Activated naive CD8-positive, alpha-beta T cell treated with anti-CD3 and anti-CD28 coated beads for 36 hours (primary cell): ENCODE measurements around the gene DHODH. TPM values are rescaled to one million over a fixed set of nuclear protein-coding genes. Genes with fewer than 3 reads are reported as not detected.
A peak's percentile ranks its signal among the peaks of the same experiment; 100 is the strongest.
"Not testable (repeated sequence)": the region's sequence is repeated elsewhere in the genome, so short reads cannot be mapped to it uniquely, and the experiment has no call there.

ENCODE experiments used
- DNase-seq: peaks from one replicate; pipeline ENCODE4 v3.0.0; 2021
- H3K27ac Mint-ChIP-seq: one replicate; pipeline ENCODE4 v1.8.0; 2022; ENCODE audit warnings: mild to moderate bottlenecking, moderate library complexity, mixed read lengths
- H3K27me3 Mint-ChIP-seq: one replicate; pipeline ENCODE4 v1.8.0; 2022; ENCODE audit warnings: mild to moderate bottlenecking, mixed read lengths
- H3K36me3 Mint-ChIP-seq: one replicate; pipeline ENCODE4 v1.8.0; 2021; ENCODE audit warnings: mild to moderate bottlenecking, mixed read lengths
- H3K4me1 Mint-ChIP-seq: one replicate; pipeline ENCODE4 v1.8.0; 2021; ENCODE audit warnings: mixed read lengths
- H3K4me3 Mint-ChIP-seq: one replicate; pipeline ENCODE4 v1.8.0; 2022; ENCODE audit warnings: mild to moderate bottlenecking, moderate library complexity, mixed read lengths
- H3K9me3 Mint-ChIP-seq: one replicate; pipeline ENCODE4 v1.8.0; 2022; ENCODE audit warnings: mixed read lengths
- total RNA-seq, 2 experiments: library from RNA; stranded (reverse); gene quantifications; one replicate each; pipeline ENCODE4 v1.2.3, GENCODE V29; 2021

Gene DHODH
- total RNA-seq, 2 experiments from 2014 or later: 25.4 to 25.8 TPM

- Mint-ChIP-seq H3K4me3 (no peak overlapping the region), H3K27me3 (peaks cover 5% of the 10 kb centered on the region), H3K4me1 (peaks cover 3% of the 10 kb centered on the region), H3K27ac (no peak overlapping the region), H3K9me3 (no peaks in the 10 kb centered on the region), H3K36me3 (no peaks in the 10 kb centered on the region)
- no peak for DNase-seq
These were observed 7.2 kb upstream of the DHODH start for GRCh38 chr16:72001180-72001874.

DNA sequence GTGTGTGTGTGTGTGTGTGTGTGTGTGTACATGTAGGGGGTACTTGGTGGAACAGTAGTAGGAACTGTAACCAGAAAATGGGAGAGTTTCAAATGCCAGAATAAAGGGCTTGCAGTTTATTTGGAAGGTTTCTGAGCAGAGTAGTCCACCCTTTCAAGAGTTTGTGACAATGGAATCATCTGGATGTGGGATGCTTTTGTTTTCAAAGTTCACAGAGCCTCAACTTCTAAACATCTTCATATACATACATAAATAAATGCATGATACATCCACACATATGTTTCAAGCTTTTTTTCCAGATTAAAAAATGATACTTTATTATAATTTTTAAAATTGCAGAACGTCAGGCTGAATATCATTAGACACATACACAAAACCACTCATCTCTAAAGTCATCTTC, 5.9 kb upstream of the DHODH start:
- Mint-ChIP-seq H3K27ac (no peak overlapping the region), H3K4me3 (no peak overlapping the region), H3K36me3 (no peaks in the 10 kb centered on the region), H3K9me3 (no peaks in the 10 kb centered on the region), H3K27me3 (peaks cover 5% of the 10 kb centered on the region), H3K4me1 (peaks cover 3% of the 10 kb centered on the region)
- no peak for DNase-seq

DNA sequence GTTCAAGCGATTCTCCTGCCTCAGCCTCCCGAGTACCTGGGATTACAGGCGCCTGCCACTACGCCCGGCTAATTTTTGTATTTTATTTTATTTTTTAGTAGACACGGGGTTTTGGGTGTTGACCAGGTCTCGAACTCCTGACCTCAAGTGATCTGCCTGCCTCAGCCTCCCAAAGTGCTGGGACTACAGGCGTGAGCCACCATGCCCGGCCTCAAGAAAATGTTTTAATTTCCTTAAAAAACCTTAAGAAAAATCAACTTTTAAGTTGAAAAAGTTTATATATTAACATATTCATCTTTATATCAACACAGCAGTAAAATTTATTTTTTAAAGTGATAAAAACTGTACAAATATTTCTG, 500 bp upstream of the DHODH start:
- not testable (repeated sequence) for H3K9me3 Mint-ChIP-seq, DNase-seq, H3K27ac Mint-ChIP-seq, H3K27me3 Mint-ChIP-seq
- peak overlapping the region; percentile 42 for H3K4me3 Mint-ChIP-seq
- H3K4me1 Mint-ChIP-seq: peaks cover 12% of the 10 kb centered on the region
- H3K36me3 Mint-ChIP-seq: peaks cover 15% of the 10 kb centered on the region

GRCh38 chr16:72009779-72010178, 1.2 kb downstream of the DHODH start:
- H3K36me3 Mint-ChIP-seq: peaks cover 22% of the 10 kb centered on the region
- H3K4me3 Mint-ChIP-seq: peak overlapping the region; percentile 96
- H3K27ac Mint-ChIP-seq: peak overlapping the region; percentile 15
- DNase-seq: no peak
- H3K4me1 Mint-ChIP-seq: peaks cover 29% of the 10 kb centered on the region
- H3K27me3 Mint-ChIP-seq: no peaks in the 10 kb centered on the region
- no peaks in the 10 kb centered on the region for H3K9me3 Mint-ChIP-seq

GRCh38 chr16:72012607-72013006, 4.1 kb downstream of the DHODH start:
- Mint-ChIP-seq H3K9me3 (no peaks in the 10 kb centered on the region), H3K4me1 (peaks cover 34% of the 10 kb centered on the region), H3K27me3 (no peaks in the 10 kb centered on the region), H3K4me3 (no peak overlapping the region), H3K36me3 (peaks cover 30% of the 10 kb centered on the region), H3K27ac (peak overlapping the region; percentile 27)
- no peak for DNase-seq

- H3K36me3 Mint-ChIP-seq: peaks cover 32% of the 10 kb centered on the region
- H3K27me3 Mint-ChIP-seq: no peaks in the 10 kb centered on the region
- peak overlapping the region; percentile 69 for H3K27ac Mint-ChIP-seq
- peak overlapping the region; percentile 26 for H3K4me3 Mint-ChIP-seq
- H3K4me1 Mint-ChIP-seq: peaks cover 34% of the 10 kb centered on the region
- DNase-seq: peak; percentile 9
- no peaks in the 10 kb centered on the region for H3K9me3 Mint-ChIP-seq
These were observed 4.8 kb downstream of the DHODH start for GRCh38 chr16:72013389-72013788.

GRCh38 chr16:72013888-72014581, 5.5 kb downstream of the DHODH start:
- DNase-seq: peak; percentile 15
- Mint-ChIP-seq H3K4me1 (peaks cover 34% of the 10 kb centered on the region), H3K4me3 (no peak overlapping the region), H3K27me3 (no peaks in the 10 kb centered on the region), H3K27ac (peak overlapping the region; percentile 69), H3K36me3 (peaks cover 28% of the 10 kb centered on the region), H3K9me3 (no peaks in the 10 kb centered on the region)

DNA sequence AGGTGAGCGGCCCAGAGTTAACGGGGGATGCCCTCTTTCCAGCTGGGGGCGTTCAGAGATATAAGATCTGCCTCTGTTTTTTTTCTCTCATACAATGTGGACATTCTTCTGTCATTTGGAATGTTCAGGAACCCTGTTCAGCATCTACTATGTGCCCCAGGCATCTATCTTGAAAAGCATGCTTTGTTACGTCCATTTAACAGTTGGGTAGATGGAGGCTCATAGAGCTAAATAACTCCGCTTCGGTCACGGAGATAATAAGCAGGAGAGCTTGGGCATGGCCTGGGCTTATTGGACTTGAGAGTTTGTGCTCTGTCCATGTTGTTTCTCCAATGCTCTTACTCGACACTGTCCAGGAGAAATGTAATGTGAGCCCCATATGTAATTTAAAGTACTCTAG, 6.1 kb downstream of the DHODH start:
- no peak overlapping the region for H3K4me3 Mint-ChIP-seq
- H3K9me3 Mint-ChIP-seq: no peaks in the 10 kb centered on the region
- H3K4me1 Mint-ChIP-seq: peaks cover 33% of the 10 kb centered on the region
- H3K36me3 Mint-ChIP-seq: peaks cover 25% of the 10 kb centered on the region
- no peaks in the 10 kb centered on the region for H3K27me3 Mint-ChIP-seq
- no peak for DNase-seq
- H3K27ac Mint-ChIP-seq: no peak overlapping the region

GRCh38 chr16:72015124-72015523, 6.6 kb downstream of the DHODH start:
- H3K36me3 Mint-ChIP-seq: peaks cover 21% of the 10 kb centered on the region
- no peak for DNase-seq

GRCh38 chr16:72018470-72018869, 9.9 kb downstream of the DHODH start:
- DNase-seq: no peak
- H3K36me3 Mint-ChIP-seq: peaks cover 19% of the 10 kb centered on the region
- H3K27me3 Mint-ChIP-seq: no peaks in the 10 kb centered on the region
- H3K4me3 Mint-ChIP-seq: no peak overlapping the region
- H3K27ac Mint-ChIP-seq: no peak overlapping the region
- peaks cover 18% of the 10 kb centered on the region for H3K4me1 Mint-ChIP-seq
- no peaks in the 10 kb centered on the region for H3K9me3 Mint-ChIP-seq

More at GRCh38 chr16:72015124-72015523, 6.6 kb downstream of the DHODH start:
- H3K27ac Mint-ChIP-seq: no peak overlapping the region
- H3K4me3 Mint-ChIP-seq: no peak overlapping the region
- H3K9me3 Mint-ChIP-seq: no peaks in the 10 kb centered on the region
- H3K4me1 Mint-ChIP-seq: peaks cover 29% of the 10 kb centered on the region
- no peaks in the 10 kb centered on the region for H3K27me3 Mint-ChIP-seq

DNA sequence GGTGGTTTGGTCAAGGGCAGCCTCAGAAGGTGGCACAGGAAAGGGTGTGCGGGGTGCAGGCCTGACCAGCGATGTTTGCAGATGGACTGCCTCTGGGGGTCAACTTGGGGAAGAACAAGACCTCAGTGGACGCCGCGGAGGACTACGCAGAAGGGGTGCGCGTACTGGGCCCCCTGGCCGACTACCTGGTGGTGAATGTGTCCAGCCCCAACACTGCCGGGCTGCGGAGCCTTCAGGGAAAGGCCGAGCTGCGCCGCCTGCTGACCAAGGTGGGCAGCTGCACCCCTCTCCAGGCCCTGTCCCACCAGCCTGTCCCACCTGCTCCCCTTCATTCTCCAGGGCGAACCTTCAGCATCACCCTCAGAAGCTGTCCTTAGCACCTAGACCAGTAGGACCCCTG, 12.5 kb downstream of the DHODH start:
- Mint-ChIP-seq H3K27ac (no peak overlapping the region), H3K36me3 (peaks cover 5% of the 10 kb centered on the region), H3K27me3 (no peaks in the 10 kb centered on the region), H3K4me3 (no peak overlapping the region), H3K9me3 (no peaks in the 10 kb centered on the region), H3K4me1 (no peaks in the 10 kb centered on the region)
- DNase-seq: no peak

DNA sequence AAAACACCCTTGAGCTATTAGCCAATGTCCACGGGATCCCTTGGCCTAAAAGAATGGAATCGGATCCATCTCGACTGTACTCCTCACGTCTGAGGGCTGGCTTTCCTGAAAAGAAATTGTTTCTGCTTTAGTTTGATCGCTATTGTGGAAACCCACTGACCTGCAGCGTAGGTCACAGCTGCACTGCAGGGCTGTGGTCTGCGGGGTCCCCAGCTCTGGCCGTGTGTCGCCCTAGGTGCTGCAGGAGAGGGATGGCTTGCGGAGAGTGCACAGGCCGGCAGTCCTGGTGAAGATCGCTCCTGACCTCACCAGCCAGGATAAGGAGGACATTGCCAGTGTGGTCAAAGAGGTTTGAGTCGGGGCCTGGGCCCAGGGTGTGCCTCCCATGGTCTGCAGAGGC, 13.6 kb downstream of the DHODH start:
- H3K36me3 Mint-ChIP-seq: peaks cover 4% of the 10 kb centered on the region
- no peaks in the 10 kb centered on the region for H3K27me3 Mint-ChIP-seq
- no peaks in the 10 kb centered on the region for H3K4me1 Mint-ChIP-seq
- H3K4me3 Mint-ChIP-seq: no peak overlapping the region
- no peak for DNase-seq
- no peak overlapping the region for H3K27ac Mint-ChIP-seq
- H3K9me3 Mint-ChIP-seq: no peaks in the 10 kb centered on the region

GRCh38 chr16:72023962-72024361, 15.4 kb downstream of the DHODH start:
- no peaks in the 10 kb centered on the region for H3K27me3 Mint-ChIP-seq
- DNase-seq: no peak
- H3K4me1 Mint-ChIP-seq: no peaks in the 10 kb centered on the region
- no peak overlapping the region for H3K27ac Mint-ChIP-seq
- H3K4me3 Mint-ChIP-seq: no peak overlapping the region
- H3K36me3 Mint-ChIP-seq: peaks cover 2% of the 10 kb centered on the region
- no peaks in the 10 kb centered on the region for H3K9me3 Mint-ChIP-seq

GRCh38 chr16:72024862-72025382, 16.4 kb downstream of the DHODH start:
- no peak for DNase-seq
- Mint-ChIP-seq H3K9me3 (no peaks in the 10 kb centered on the region), H3K4me3 (no peak overlapping the region), H3K27ac (peak overlapping the region; percentile 3), H3K27me3 (no peaks in the 10 kb centered on the region), H3K36me3 (peaks cover 4% of the 10 kb centered on the region), H3K4me1 (no peaks in the 10 kb centered on the region)

GRCh38 chr16:72025404-72026114, 17.0 kb downstream of the DHODH start:
- no peaks in the 10 kb centered on the region for H3K27me3 Mint-ChIP-seq
- no peak overlapping the region for H3K4me3 Mint-ChIP-seq
- no peaks in the 10 kb centered on the region for H3K4me1 Mint-ChIP-seq
- peaks cover 4% of the 10 kb centered on the region for H3K36me3 Mint-ChIP-seq
- H3K27ac Mint-ChIP-seq: peak overlapping the region; percentile 3
- no peak for DNase-seq
- no peaks in the 10 kb centered on the region for H3K9me3 Mint-ChIP-seq
